ENCODE results near the gene GABRR3.
A peak's percentile ranks its signal among the peaks of the same experiment; 100 is the strongest.

GABRR3 gene

GRCh38 chr3:97949110-97949485 lies 86.0 kb downstream of the GABRR3 start (continued):
- TF ChIP-seq REST (tag by site-specific recombination; IDR thresholded peaks at IDR 0.05) (no peak), ZNF148 (tag by site-specific recombination; IDR thresholded peaks at IDR 0.05; ENCODE audit: borderline replicate concordance) (no peak)

DNA sequence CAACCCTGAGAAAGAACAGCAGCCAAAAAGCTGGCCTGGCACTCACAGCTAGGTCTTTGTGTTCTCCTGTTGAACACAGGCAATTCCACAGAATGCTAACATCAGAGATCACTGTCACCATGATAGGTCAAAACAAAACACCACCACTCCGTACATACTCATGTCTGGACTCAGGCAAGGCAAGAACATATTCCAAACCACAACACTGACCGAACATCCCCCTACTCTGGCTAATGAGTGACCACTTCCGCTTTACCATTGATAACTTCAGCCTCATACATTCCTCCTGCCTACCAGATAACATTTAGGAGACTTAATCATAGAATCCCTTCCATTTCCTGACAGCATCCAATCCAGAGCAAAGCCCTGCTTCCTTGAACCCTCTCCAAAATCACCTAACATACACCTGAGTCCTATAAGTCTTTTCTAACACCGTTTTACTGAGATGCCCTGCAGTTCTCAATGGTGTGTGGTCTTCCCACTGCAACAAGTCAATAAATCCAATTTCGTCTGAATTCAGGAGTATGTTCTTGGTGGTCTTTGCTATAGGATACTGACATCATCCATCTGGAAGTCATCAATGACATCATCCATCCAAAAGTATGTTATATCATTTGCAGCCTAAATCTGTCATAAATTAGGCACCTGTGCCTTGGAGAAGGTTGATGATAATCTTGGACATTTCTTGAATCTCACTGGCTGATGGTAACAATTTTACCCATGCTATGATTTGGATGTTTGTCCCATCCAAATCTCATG lies 86.6 kb downstream of the GABRR3 start:
- ChIA-PET CTCF (no interaction called here), POLR2A (no interaction called here)
- H3K4me3 ChIP-seq (ENCODE audit: low read depth, low read length): no peak overlapping the region
- no peaks in the 10 kb centered on the region for H3K9me3 ChIP-seq (ENCODE audit: control insufficient read depth, insufficient read depth, low read depth, low read length)
- peaks cover 14 to 93% of the 10 kb centered on the region in 2 experiments for H3K36me3 ChIP-seq (ENCODE audit: control insufficient read depth in 2 of 2, insufficient read depth in 1 of 2, low read length in 2 of 2)
- H3K4me1 ChIP-seq (ENCODE audit: control insufficient read depth, insufficient read depth, low read length): no peaks in the 10 kb centered on the region
- H3K27ac ChIP-seq (ENCODE audit: extremely low read depth, low read depth, low read length): no peak overlapping the region
- no peak for TF ChIP-seq ZFP37 (tag by site-specific recombination; IDR thresholded peaks at IDR 0.05)
- no peak for TF ChIP-seq ZNF677 (tag by site-specific recombination; IDR thresholded peaks at IDR 0.05)
- TF ChIP-seq ZNF514 (tag by site-specific recombination; IDR thresholded peaks at IDR 0.05): no peak
- TF ChIP-seq ATF2 (tag by site-specific recombination; IDR thresholded peaks at IDR 0.05; ENCODE audit: low read depth): peak; percentile 77

DNA sequence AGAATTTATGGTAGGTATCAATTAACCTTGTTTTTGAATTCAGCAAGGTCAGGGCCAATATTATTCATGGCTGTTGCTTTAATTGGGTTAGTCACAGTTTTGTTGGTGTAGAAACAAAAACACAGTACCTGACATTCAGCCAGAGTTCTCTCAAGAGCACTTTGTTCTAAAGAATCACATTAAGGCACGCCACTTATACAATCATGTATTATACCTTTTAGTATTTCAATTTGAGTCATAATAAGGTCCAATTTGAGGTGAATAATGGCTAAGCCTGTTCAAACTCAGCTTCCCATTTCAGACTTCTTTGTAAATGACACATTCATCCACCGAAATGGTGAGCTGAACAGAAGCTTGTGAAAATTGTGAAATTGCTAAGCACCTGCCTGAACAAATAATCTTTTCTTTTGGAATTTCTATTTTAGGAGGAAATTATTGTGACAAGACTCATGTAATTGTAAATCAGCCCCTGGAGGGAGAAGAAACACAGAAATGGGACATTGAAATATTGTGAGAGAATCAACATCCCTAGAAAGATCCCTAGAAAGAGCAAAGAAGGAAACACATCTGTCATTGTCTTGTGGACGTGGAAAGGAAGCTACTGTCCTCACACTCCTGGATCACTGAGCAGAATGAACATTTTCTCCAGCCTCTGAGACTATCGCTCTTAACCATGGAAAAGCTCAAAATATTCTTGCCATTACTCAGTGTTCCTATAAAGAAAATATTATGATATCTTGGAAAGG lies 92.1 kb downstream of the GABRR3 start:
- Histone ChIP-seq H3K9me3 (ENCODE audit: control insufficient read depth, insufficient read depth, low read depth, low read length) (no peaks in the 10 kb centered on the region), H3K4me1 (ENCODE audit: control insufficient read depth, insufficient read depth, low read length) (peaks cover 3% of the 10 kb centered on the region; the same call in 1 of the 2 replicates), H3K27ac (ENCODE audit: extremely low read depth, low read depth, low read length) (no peak overlapping the region), H3K4me3 (ENCODE audit: low read depth, low read length) (no peak overlapping the region), H3K36me3 (ENCODE audit: control insufficient read depth in 2 of 2, insufficient read depth in 1 of 2, low read length in 2 of 2) (peaks cover 10 to 64% of the 10 kb centered on the region in 2 experiments; a peak in 2 of 3 replicates)
- CTCF ChIA-PET: interaction anchor here (0.6 to 0.7 kb wide), 2 partner anchors 150 to 156 kb away, joined by 4 to 9 read pairs; no protein-coding TSS in a partner anchor
- POLR2A ChIA-PET: no interaction called here
- TF ChIP-seq, protein P1, sequence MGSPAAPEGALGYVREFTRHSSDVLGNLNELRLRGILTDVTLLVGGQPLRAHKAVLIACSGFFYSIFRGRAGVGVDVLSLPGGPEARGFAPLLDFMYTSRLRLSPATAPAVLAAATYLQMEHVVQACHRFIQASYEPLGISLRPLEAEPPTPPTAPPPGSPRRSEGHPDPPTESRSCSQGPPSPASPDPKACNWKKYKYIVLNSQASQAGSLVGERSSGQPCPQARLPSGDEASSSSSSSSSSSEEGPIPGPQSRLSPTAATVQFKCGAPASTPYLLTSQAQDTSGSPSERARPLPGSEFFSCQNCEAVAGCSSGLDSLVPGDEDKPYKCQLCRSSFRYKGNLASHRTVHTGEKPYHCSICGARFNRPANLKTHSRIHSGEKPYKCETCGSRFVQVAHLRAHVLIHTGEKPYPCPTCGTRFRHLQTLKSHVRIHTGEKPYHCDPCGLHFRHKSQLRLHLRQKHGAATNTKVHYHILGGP (tag by site-specific recombination; IDR thresholded peaks at IDR 0.05): peak; percentile 88
- peak; percentile 41; the same call in 1 of the 2 replicates for TF ChIP-seq ZNF133 (tag by site-specific recombination; IDR thresholded peaks at IDR 0.05)
- no peak for TF ChIP-seq ZNF362 (tag by site-specific recombination; IDR thresholded peaks at IDR 0.05)

All from HEK293 (cell line).